Activated CD8-positive, alpha-beta memory T cell treated with anti-CD3 and anti-CD28 coated beads for 36 hours (primary cell): Measurements from ENCODE around the gene RNF43. TPM values are rescaled to one million over a fixed set of nuclear protein-coding genes. Genes with fewer than 3 reads are reported as not detected.

Experiments
- CTCF ChIA-PET: fragments of 350-600 bp; sonication (Branson Sonifier 250); formaldehyde crosslinking; loops from one replicate; lab custom pipeline; 2021; ENCODE audit warnings: antibody characterized with exemption; lab: Charles Lee
- POLR2A ChIA-PET: fragments of 350-600 bp; sonication (Branson Sonifier 250); formaldehyde crosslinking; loops from one replicate; lab custom pipeline; 2021; ENCODE audit warnings: antibody characterized with exemption; lab: Charles Lee
- total RNA-seq, 2 experiments: library from RNA; stranded (reverse); gene quantifications; one replicate each; pipeline ENCODE4 v1.2.3, GENCODE V29; 2021

The RNF43 gene
- total RNA-seq, result under 1 TPM; 0.67 to 0.78 TPM

GRCh38 chr17:58417300-58418092 is at the start of gene RNF43:
RNF43 (minus strand) TSS chr17:58417534; CDS start chr17:58415577, 1,957 bp downstream.
- CTCF ChIA-PET, result interaction anchor here (0.6 to 1.8 kb wide), 11 partner anchors 8 to 113 kb away, joined by 3 to 24 read pairs (median 5); partner anchors contain the start of gene SUPT4H1
- POLR2A ChIA-PET, result interaction anchor here (0.6 to 1.6 kb wide), 8 partner anchors 63 to 214 kb away, joined by 3 to 7 read pairs (median 5); partner anchors contain the start of gene SUPT4H1

GRCh38 chr17:58455491-58455890 is 38.2 kb upstream of the RNF43 start:
- CTCF ChIA-PET, result no interaction called here

GRCh38 chr17:58452738-58453137 is 35.4 kb upstream of the RNF43 start:
- ChIA-PET CTCF (no interaction called here), POLR2A (no interaction called here)

More at GRCh38 chr17:58455491-58455890, 38.2 kb upstream of the RNF43 start:
- POLR2A ChIA-PET, result no interaction called here

GRCh38 chr17:58447039-58447975 is 30.0 kb upstream of the RNF43 start:
- CTCF ChIA-PET, result interaction anchor here (0.7 to 3.0 kb wide), 8 partner anchors 12 to 247 kb away, joined by 3 to 11 read pairs (median 3); no protein-coding TSS in a partner anchor
- POLR2A ChIA-PET, result no interaction called here

GRCh38 chr17:58446086-58446485 is 28.8 kb upstream of the RNF43 start:
- CTCF ChIA-PET, result interaction anchor here (0.7 to 3.0 kb wide), 2 partner anchors 10 to 129 kb away, joined by 3 to 11 read pairs; no protein-coding TSS in a partner anchor
- POLR2A ChIA-PET, result no interaction called here

DNA sequence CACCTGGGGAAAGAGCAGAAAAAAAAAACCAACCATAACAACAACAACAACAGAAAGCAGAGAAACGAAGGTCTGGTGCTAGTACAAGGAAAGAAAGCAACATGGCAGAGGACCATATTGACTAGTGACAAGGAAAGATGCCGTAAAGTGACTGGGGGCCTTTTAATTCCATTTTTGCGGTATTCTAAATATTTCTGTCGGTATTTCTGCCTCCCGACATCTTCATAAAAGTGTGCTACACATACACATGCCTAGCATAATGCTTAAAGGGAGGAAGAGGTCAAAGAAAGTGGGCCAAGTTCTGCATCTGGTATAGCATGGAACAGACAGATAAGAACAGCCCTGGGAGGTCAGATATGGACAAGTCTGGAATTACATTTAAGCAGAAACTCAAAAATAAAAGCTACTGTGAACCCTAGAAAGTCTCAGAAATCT is 19.5 kb upstream of the RNF43 start:
- ChIA-PET POLR2A (no interaction called here), CTCF (interaction anchor here (1.2 kb wide), 1 partner anchor 132 kb away, joined by 3 read pairs; no protein-coding TSS in a partner anchor)

DNA sequence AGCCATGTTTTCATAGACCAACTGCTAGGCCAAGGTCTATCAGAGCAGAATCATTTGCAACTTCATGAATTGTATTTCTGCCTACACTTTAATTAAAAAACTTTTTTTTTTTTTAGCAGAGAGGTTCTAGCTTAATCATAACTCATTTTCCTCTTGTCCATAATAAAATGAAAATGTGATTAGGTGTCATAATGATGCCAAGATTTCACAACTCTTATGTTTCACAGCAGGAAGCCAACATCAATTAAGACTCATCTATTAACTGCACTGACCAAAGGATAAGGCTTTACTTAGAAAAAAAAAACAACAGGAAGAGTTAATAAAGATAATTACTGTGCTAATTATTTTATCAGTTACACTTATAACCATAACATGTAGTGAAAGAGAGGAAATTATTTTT is 18.9 kb upstream of the RNF43 start:
- POLR2A ChIA-PET, result no interaction called here
- CTCF ChIA-PET, result interaction anchor here (0.6 to 1.4 kb wide), 2 partner anchors 10 kb away, joined by 3 to 5 read pairs; no protein-coding TSS in a partner anchor

GRCh38 chr17:58432806-58433573 is 15.7 kb upstream of the RNF43 start:
- POLR2A ChIA-PET, result no interaction called here
- CTCF ChIA-PET, result interaction anchor here (1.1 kb wide), 1 partner anchor 128 kb away, joined by 3 read pairs; no protein-coding TSS in a partner anchor

DNA sequence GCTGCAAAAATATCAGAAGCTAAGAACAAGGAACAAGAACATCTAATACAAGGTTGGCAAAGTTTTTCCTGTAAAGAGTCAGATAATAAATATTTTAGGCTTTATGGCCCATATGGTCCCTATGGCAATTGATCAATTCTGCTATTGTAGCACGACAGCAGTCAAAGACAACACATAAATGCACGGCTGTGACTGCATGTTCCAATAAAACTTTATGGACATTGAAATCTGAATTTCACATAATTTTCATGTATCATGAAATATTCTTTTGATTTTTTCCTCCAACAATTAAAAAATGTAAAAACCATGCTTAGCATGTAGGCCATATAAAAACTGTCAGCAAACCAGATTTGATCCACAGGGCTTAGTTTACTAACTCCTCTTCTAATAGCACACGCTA is 10.5 kb upstream of the RNF43 start:
- CTCF ChIA-PET, result interaction anchor here (1.2 kb wide), 1 partner anchor 10 kb away, joined by 3 read pairs; the partner anchor contains the start of gene RNF43
- POLR2A ChIA-PET, result no interaction called here

- ChIA-PET POLR2A (no interaction called here), CTCF (no interaction called here)
Observed at GRCh38 chr17:58421711-58422110, 4.4 kb upstream of the RNF43 start.

GRCh38 chr17:58420827-58421226 is 3.5 kb upstream of the RNF43 start:
- ChIA-PET CTCF (interaction anchor here (1.0 to 1.4 kb wide), 2 partner anchors 50 to 104 kb away, joined by 3 read pairs; no protein-coding TSS in a partner anchor), POLR2A (no interaction called here)

GRCh38 chr17:58416937-58417299 is 416 bp downstream of the RNF43 start:
- POLR2A ChIA-PET, result interaction anchor here (1.1 to 1.6 kb wide), 5 partner anchors 65 to 99 kb away, joined by 4 to 6 read pairs (median 5); partner anchors contain the start of gene SUPT4H1
- CTCF ChIA-PET, result interaction anchor here (1.0 to 1.8 kb wide), 8 partner anchors 9 to 102 kb away, joined by 3 to 24 read pairs (median 6); partner anchors contain the start of gene SUPT4H1

DNA sequence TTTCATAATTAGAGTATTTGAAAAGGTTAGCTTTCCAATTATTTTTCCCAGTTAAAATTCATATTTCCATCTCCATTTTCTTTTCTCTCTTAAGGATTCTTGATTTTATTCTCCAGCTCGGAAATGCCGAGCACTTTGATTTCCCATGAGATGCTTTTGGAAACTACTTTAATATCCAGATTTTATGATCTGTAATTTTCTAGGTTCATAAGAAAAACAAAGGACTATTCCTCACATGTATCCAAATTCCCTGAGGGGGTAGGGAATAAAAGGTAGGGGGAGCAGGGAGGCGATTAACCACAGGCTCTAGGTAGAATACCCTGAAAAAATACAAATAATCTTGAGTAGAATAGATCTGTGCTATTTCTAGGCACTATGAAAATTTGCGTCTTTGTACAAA is 938 bp downstream of the RNF43 start:
- CTCF ChIA-PET, result interaction anchor here (1.2 to 1.8 kb wide), 2 partner anchors 78 to 100 kb away, joined by 3 to 24 read pairs; no protein-coding TSS in a partner anchor

DNA sequence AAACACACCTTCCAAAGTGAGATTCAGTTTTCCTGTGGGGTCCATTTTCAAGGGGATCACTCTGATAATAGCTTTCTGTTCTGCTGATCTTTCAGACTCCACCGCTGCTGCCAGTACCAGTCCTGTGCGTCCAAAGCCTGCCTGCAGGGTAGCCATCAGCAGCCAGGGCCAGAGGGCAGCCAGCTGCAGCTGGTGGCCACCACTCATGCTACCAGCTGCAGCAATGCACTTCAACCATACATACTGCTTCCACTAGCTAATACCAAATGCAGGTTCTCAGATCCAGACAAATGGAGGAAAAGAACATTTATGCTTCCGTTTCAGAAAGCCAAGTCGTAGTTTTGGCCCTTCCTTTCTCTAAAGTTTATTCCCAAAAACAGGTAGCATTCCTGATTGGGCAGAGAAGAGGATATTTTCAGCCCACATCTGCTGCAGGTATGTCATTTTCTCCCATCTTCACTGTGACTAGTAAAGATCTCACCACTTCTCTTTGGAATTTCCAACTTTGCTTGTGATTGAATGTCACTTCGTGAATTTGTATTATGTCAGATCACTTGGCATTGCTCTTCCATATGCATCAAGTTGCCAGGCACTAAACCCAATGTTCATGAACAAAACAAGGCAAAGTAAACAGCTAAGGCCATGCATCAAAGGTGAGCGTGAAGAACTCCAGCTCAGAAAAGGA is 1.8 kb downstream of the RNF43 start:
- POLR2A ChIA-PET, result no interaction called here
- CTCF ChIA-PET, result interaction anchor here (1.1 to 1.2 kb wide), 2 partner anchors 78 to 111 kb away, joined by 3 to 4 read pairs; no protein-coding TSS in a partner anchor

More for the DNA sequence above, 938 bp downstream of the RNF43 start:
- POLR2A ChIA-PET, result interaction anchor here (1.6 kb wide), 1 partner anchor 99 kb away, joined by 6 read pairs; no protein-coding TSS in a partner anchor

DNA sequence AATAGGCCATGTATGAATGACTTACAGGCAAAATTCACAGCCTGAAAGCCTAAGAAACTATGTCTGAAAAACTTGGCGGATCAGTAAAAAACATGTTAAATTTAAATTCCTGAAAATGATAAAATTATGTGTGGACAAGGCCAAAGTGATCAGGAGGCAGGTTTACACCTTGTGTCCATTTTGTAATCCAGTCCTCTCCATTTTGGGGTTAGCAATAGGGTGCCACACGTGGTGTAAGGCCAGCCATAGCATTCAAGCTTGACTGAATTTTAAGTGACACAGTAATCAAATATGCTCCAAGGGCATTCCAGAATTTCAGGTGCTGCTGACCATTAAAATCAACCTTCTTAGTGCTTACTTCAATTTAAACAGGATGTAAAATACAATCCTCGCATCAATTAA is 2.7 kb downstream of the RNF43 start:
- ChIA-PET CTCF (interaction anchor here (1.1 kb wide), 1 partner anchor 110 kb away, joined by 4 read pairs; no protein-coding TSS in a partner anchor), POLR2A (interaction anchor here (0.5 kb wide), 1 partner anchor 89 kb away, joined by 3 read pairs; no protein-coding TSS in a partner anchor)

DNA sequence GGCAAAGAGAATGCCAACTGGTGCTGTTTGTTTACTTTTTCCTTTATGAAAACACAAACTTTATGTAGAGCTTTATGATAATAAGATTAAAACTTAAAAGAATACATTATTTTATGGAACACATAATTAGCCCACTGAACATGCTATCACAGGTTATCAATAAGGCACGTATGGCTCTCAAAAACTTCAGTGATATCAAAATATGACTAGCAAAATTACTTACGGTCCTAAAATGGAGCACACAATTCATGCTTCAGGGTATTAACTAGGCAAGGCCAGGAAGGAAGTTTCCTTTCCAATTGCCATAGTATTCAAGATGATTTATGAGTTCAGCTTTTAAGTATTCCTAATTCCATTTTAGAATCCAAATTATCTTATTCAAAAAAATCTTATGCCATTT is 3.6 kb downstream of the RNF43 start:
- ChIA-PET CTCF (interaction anchor here (0.6 to 2.0 kb wide), 4 partner anchors 9 to 96 kb away, joined by 3 to 5 read pairs (median 4); no protein-coding TSS in a partner anchor), POLR2A (interaction anchor here (0.9 to 1.1 kb wide), 2 partner anchors 62 to 76 kb away, joined by 4 read pairs; partner anchors contain the start of gene SUPT4H1)
